GM21723 (cell line): Measurements from ENCODE around the gene PDGFB.
A peak's percentile ranks its signal among the peaks of the same experiment; 100 is the strongest.

Experiments used
- ATAC-seq: cut with Tn5 transposase; IDR thresholded peaks from one replicate; pipeline ENCODE4 v1.9.1; 2021; ENCODE audit warnings: mild to moderate bottlenecking, moderate library complexity; ENCODE audit not compliant: unreplicated experiment

PDGFB gene

GRCh38 chr22:39277142-39277607 is 32.4 kb upstream of the PDGFB start:
- ATAC-seq = no peak

- no peak for ATAC-seq
Measured at GRCh38 chr22:39276440-39277141, 31.8 kb upstream of the PDGFB start.

GRCh38 chr22:39275814-39276439 is 31.1 kb upstream of the PDGFB start:
- no peak for ATAC-seq

GRCh38 chr22:39273950-39274887 is 29.4 kb upstream of the PDGFB start:
- no peak for ATAC-seq

- no peak for ATAC-seq
Measured at GRCh38 chr22:39270792-39271191, 26.0 kb upstream of the PDGFB start.

GRCh38 chr22:39270280-39270679 is 25.5 kb upstream of the PDGFB start:
- no peak for ATAC-seq

GRCh38 chr22:39269095-39269790 is 24.5 kb upstream of the PDGFB start:
- ATAC-seq = no peak

GRCh38 chr22:39268645-39269044 is 23.9 kb upstream of the PDGFB start:
- no peak for ATAC-seq

- ATAC-seq = no peak
Measured at GRCh38 chr22:39267974-39268373, 23.2 kb upstream of the PDGFB start.

- ATAC-seq = peak; percentile 81
Measured at GRCh38 chr22:39266398-39267030, 21.7 kb upstream of the PDGFB start.

GRCh38 chr22:39265143-39265886 is 20.5 kb upstream of the PDGFB start:
- no peak for ATAC-seq

GRCh38 chr22:39264349-39265038 is 19.7 kb upstream of the PDGFB start:
- ATAC-seq = no peak

GRCh38 chr22:39263626-39264348 is 19.0 kb upstream of the PDGFB start:
- no peak for ATAC-seq

GRCh38 chr22:39259666-39260065 is 14.9 kb upstream of the PDGFB start:
- no peak for ATAC-seq

GRCh38 chr22:39257901-39258475 is 13.2 kb upstream of the PDGFB start:
- no peak for ATAC-seq

GRCh38 chr22:39256979-39257378 is 12.2 kb upstream of the PDGFB start:
- no peak for ATAC-seq

GRCh38 chr22:39256186-39256552 is 11.4 kb upstream of the PDGFB start:
- no peak for ATAC-seq
